H1 (cell line): ENCODE data around the gene EPN2. TPM values are rescaled to one million over a fixed set of nuclear protein-coding genes. Genes with fewer than 3 reads are reported as not detected.

Experiments
- CTCF ChIA-PET: fragments of 300-600 bp; sonication (Branson Sonifier 250); formaldehyde crosslinking; loops from one replicate; lab custom pipeline; 2021; ENCODE audit not compliant: partially characterized antibody; lab: Charles Lee
- POLR2A ChIA-PET: fragments of 300-600 bp; sonication (Branson Sonifier 250); formaldehyde crosslinking; loops from one replicate; lab custom pipeline; 2021; ENCODE audit warnings: inconsistent platforms; ENCODE audit not compliant: partially characterized antibody; lab: Charles Lee
- DNase-seq, 2 experiments: peaks; one replicate each; pipeline versions ENCODE4 v3.0.0 to v3.0.0-alpha.2; 2010 to 2022; ENCODE audit warnings: low spot score in 2 of 2, low read depth in 1 of 2, mixed read lengths in 1 of 2
- FAIRE-seq: peaks from 2 replicates; lab custom pipeline; 2011; peaks lifted over from hg19 to GRCh38; lab: Jason Lieb, UNC
- H2AFZ ChIP-seq: 2 replicates; pipeline ENCODE4 v1.8.1; 2012; ENCODE audit warnings: low read length, inconsistent platforms
- H2AK5ac ChIP-seq: 2 replicates; pipeline ENCODE4 v1.6.1; 2013; ENCODE audit warnings: low read depth, low read length
- H2BK120ac ChIP-seq: replicated peaks from 2 replicates; pipeline ENCODE3; 2013; ENCODE audit warnings: low read depth, low read length, inconsistent platforms
- H2BK12ac ChIP-seq: 2 replicates; pipeline ENCODE4 v1.6.1; 2013; ENCODE audit warnings: low read depth, low read length
- H2BK15ac ChIP-seq: 2 replicates; pipeline ENCODE4 v1.6.1; 2013; ENCODE audit warnings: low read length
- H2BK20ac ChIP-seq: 2 replicates; pipeline ENCODE4 v1.6.1; 2013; ENCODE audit warnings: low read length
- H2BK5ac ChIP-seq: 2 replicates; pipeline ENCODE4 v1.6.1; 2013; ENCODE audit warnings: low read depth, low read length
- H3K14ac ChIP-seq: 2 replicates; pipeline ENCODE4 v1.6.1; 2013; ENCODE audit warnings: inconsistent platforms; ENCODE audit not compliant: insufficient read length
- H3K18ac ChIP-seq: 2 replicates; pipeline ENCODE4 v1.6.1; 2013; ENCODE audit warnings: low read length; ENCODE audit errors: extremely low read depth
- H3K23ac ChIP-seq: 2 replicates; pipeline ENCODE4 v1.6.1; 2013; ENCODE audit warnings: inconsistent platforms; ENCODE audit not compliant: insufficient read length
- H3K23me2 ChIP-seq: 2 replicates; pipeline ENCODE4 v1.6.1; 2013; ENCODE audit warnings: low read depth, low read length
- H3K27ac ChIP-seq: 2 replicates; pipeline ENCODE4 v1.6.1; 2011; ENCODE audit warnings: low read depth, low read length, inconsistent platforms
- H3K27me3 ChIP-seq, 4 experiments: replicated peaks in 1 of 4; 1 replicate in 1 of 4; 2 replicates in 3 of 4; pipeline versions ENCODE4 v1.6.1 to v1.8.1; 2011 to 2013; ENCODE audit warnings: low read length in 3 of 4, mild to moderate bottlenecking in 3 of 4, inconsistent platforms in 2 of 4, mixed read lengths in 2 of 4, moderate library complexity in 1 of 4; ENCODE audit not compliant: control insufficient read depth in 3 of 4, insufficient read depth in 3 of 4; ENCODE audit errors: extremely low read depth in 1 of 4
- H3K36me3 ChIP-seq, 4 experiments: 2 replicates each; pipeline versions ENCODE4 v1.6.1 to v1.8.1; 2011 to 2013; ENCODE audit warnings: mild to moderate bottlenecking in 4 of 4, low read length in 3 of 4, moderate library complexity in 2 of 4, control low read depth in 1 of 4, inconsistent platforms in 1 of 4; ENCODE audit not compliant: insufficient read depth in 4 of 4, control insufficient read depth in 2 of 4
- H3K4ac ChIP-seq: replicated peaks from 2 replicates; pipeline ENCODE3; 2013; ENCODE audit warnings: low read length, low read depth, mixed read lengths, inconsistent platforms; ENCODE audit not compliant: insufficient read length
- H3K4me1 ChIP-seq, 4 experiments: replicated peaks in 1 of 4; 1 replicate in 1 of 4; 2 replicates in 3 of 4; pipeline versions ENCODE4 v1.6.1 to v1.8.1; 2011 to 2013; ENCODE audit warnings: low read length in 3 of 4, inconsistent platforms in 2 of 4, mixed read lengths in 1 of 4; ENCODE audit not compliant: insufficient read depth in 4 of 4, control insufficient read depth in 3 of 4
- H3K4me2 ChIP-seq, 2 experiments: 2 replicates each; pipeline versions ENCODE4 v1.6.1 to v1.8.1; 2011 to 2013; ENCODE audit warnings: low read depth in 2 of 2, low read length in 2 of 2, control low read depth in 1 of 2, inconsistent platforms in 1 of 2, mild to moderate bottlenecking in 1 of 2; ENCODE audit not compliant: insufficient read depth in 1 of 2
- H3K4me3 ChIP-seq, 4 experiments: fragments of 200-600, 300-600 bp in 1 of 4; sonication (generic), shearing (Covaris generic), sonication (Bioruptor Twin) in 1 of 4; 2 replicates each; pipeline versions ENCODE4 v1.5.1 to v1.8.1; 2011 to 2016; ENCODE audit warnings: low read length in 4 of 4, low read depth in 3 of 4, control low read depth in 2 of 4, inconsistent platforms in 2 of 4, mild to moderate bottlenecking in 2 of 4, mixed read lengths in 1 of 4, moderate library complexity in 1 of 4; ENCODE audit not compliant: insufficient read depth in 2 of 4; ENCODE audit errors: extremely low read depth in 1 of 4
- H3K56ac ChIP-seq: replicated peaks from 2 replicates; pipeline ENCODE3; 2013; ENCODE audit warnings: low read depth, mild to moderate bottlenecking, mixed read lengths, low read length, inconsistent platforms; ENCODE audit not compliant: insufficient read length
- H3K79me1 ChIP-seq: 2 replicates; pipeline ENCODE4 v1.6.1; 2013; ENCODE audit warnings: low read depth, low read length, control low read depth
- H3K79me2 ChIP-seq, 2 experiments: 2 replicates each; pipeline versions ENCODE4 v1.6.1 to v1.8.1; 2012 to 2013; ENCODE audit warnings: low read length in 2 of 2, mild to moderate bottlenecking in 2 of 2, inconsistent platforms in 1 of 2; ENCODE audit not compliant: insufficient read depth in 2 of 2, control insufficient read depth in 1 of 2
- H3K9ac ChIP-seq, 4 experiments: replicated peaks in 1 of 4; 1 replicate in 1 of 4; 2 replicates in 3 of 4; pipeline versions ENCODE4 v1.6.1 to v1.8.1; 2011 to 2013; ENCODE audit warnings: low read depth in 3 of 4, low read length in 3 of 4, control low read depth in 2 of 4, mild to moderate bottlenecking in 2 of 4, moderate library complexity in 2 of 4, inconsistent platforms in 1 of 4; ENCODE audit errors: extremely low read depth in 1 of 4
- H3K9me3 ChIP-seq, 2 experiments: 2 replicates each; pipeline versions ENCODE4 v1.6.1 to v1.8.1; 2012 to 2013; ENCODE audit warnings: mild to moderate bottlenecking in 2 of 2, moderate library complexity in 2 of 2, control low read depth in 1 of 2, inconsistent platforms in 1 of 2, low read depth in 1 of 2, low read length in 1 of 2, mixed read lengths in 1 of 2; ENCODE audit not compliant: insufficient read depth in 2 of 2
- H4K20me1 ChIP-seq, 2 experiments: replicated peaks in 1 of 2; 2 replicates each; pipeline versions ENCODE3 to v1.8.1; 2011 to 2013; ENCODE audit warnings: inconsistent platforms in 2 of 2, low read length in 2 of 2, mild to moderate bottlenecking in 1 of 2; ENCODE audit not compliant: insufficient read depth in 2 of 2, control insufficient read depth in 1 of 2
- H4K5ac ChIP-seq: 2 replicates; pipeline ENCODE4 v1.6.1; 2013; ENCODE audit warnings: low read length, low read depth, mixed read lengths, inconsistent platforms; ENCODE audit not compliant: insufficient read length
- H4K8ac ChIP-seq: 2 replicates; pipeline ENCODE4 v1.8.0; 2013; ENCODE audit warnings: mild to moderate bottlenecking, moderate library complexity, low read length, inconsistent platforms; ENCODE audit not compliant: insufficient read depth; ENCODE audit errors: extremely low read depth
- H4K91ac ChIP-seq: replicated peaks from 2 replicates; pipeline ENCODE3; 2013; ENCODE audit warnings: low read length, mixed read lengths, inconsistent platforms; ENCODE audit not compliant: insufficient read length
- CBX5 ChIP-seq: fragments of 300-800, 300-1000 bp; sonication (generic); IDR thresholded peaks from 2 replicates; pipeline ENCODE4 v1.7.1; 2016; ENCODE audit warnings: antibody characterized with exemption, low read length, low read depth
- CTBP2 ChIP-seq: IDR thresholded peaks from 2 replicates; pipeline ENCODE4 v1.7.0; 2011; ENCODE audit warnings: borderline replicate concordance, mild to moderate bottlenecking, moderate library complexity, mixed read lengths, low read length; ENCODE audit not compliant: insufficient read depth, insufficient read length
- CTCF ChIP-seq, 3 experiments: IDR thresholded peaks; 1 replicate in 2 of 3; 2 replicates in 1 of 3; pipeline versions ENCODE4 v1.5.1 to v1.6.1; 2011; ENCODE audit warnings: low read length in 3 of 3, mild to moderate bottlenecking in 3 of 3, inconsistent platforms in 2 of 3, low read depth in 1 of 3, moderate library complexity in 1 of 3; ENCODE audit not compliant: insufficient read depth in 1 of 3; ENCODE audit errors: control extremely low read depth in 1 of 3
- JUN ChIP-seq: IDR thresholded peaks from 2 replicates; pipeline ENCODE4 v1.6.1; 2011; ENCODE audit warnings: low read depth, mild to moderate bottlenecking, improper control_type of control experiment, low read length
- JUND ChIP-seq: IDR thresholded peaks from 2 replicates; pipeline ENCODE4 v1.6.1; 2011; ENCODE audit warnings: mild to moderate bottlenecking, improper control_type of control experiment, low read length
- KDM1A ChIP-seq: fragments of 200-600, 300-600 bp; sonication (generic); IDR thresholded peaks from 2 replicates; pipeline ENCODE4 v1.7.1; 2016; ENCODE audit warnings: mild to moderate bottlenecking, low read length, borderline replicate concordance
- SP4 ChIP-seq: IDR thresholded peaks from 2 replicates; pipeline ENCODE4 v1.6.1; 2012; ENCODE audit warnings: low read length, inconsistent platforms
- whole genome bisulfite sequencing, 2 experiments: shearing (Covaris generic) in 1 of 2; methylation state at CpG; one replicate each; pipeline versions ENCODE4 v1.1.6 to v1.1.7; 2013 to 2015; ENCODE audit warnings: low lambda C conversion rate in 2 of 2, mixed read lengths in 2 of 2, inconsistent platforms in 1 of 2, low coverage in 1 of 2, missing lambda C conversion rate in 1 of 2; ENCODE audit not compliant: insufficient replicate concordance in 2 of 2, insufficient coverage in 1 of 2, insufficient read length in 1 of 2; ENCODE audit errors: extremely low coverage in 1 of 2, missing lambda C conversion rate in 1 of 2; 5-methylcytosine and 5-hydroxymethylcytosine counted together
- polyA plus RNA-seq, 7 experiments: library from polyadenylated mRNA; depleted of rRNA in 3 of 7; stranded (reverse) in 5 of 7; unstranded in 2 of 7; fragments of >200 nt in 5 of 7; fragments of 200-250 nt in 2 of 7; gene quantifications; 1 replicate in 5 of 7; 2 replicates in 1 of 7; 4 replicates in 1 of 7; pipeline versions ENCODE4 v1.2.1 to v1.2.3, GENCODE V29; 2011 to 2013; ENCODE audit warnings: missing spikeins in 2 of 7, mixed read lengths in 2 of 7
- total RNA-seq: library from RNA; stranded (reverse); fragmentation: NEBNext Ultra II Directional; extraction: Animal tissue kit (Norgen Biotek cat#: 25700); gene quantifications from 2 replicates; pipeline ENCODE4 v1.2.1, GENCODE V29; 2021
- TF ChIP-seq, protein P1 (sequence below): IDR thresholded peaks from 2 replicates; pipeline ENCODE4 v1.6.1; 2012; ENCODE audit warnings: low read length, inconsistent platforms

The EPN2 gene
- total and polyA plus RNA-seq, 2 of the 8 experiments (the other 6 are each of a cell fraction or from before 2014, with no cell fraction given) = 28.7 to 55.8 TPM

GRCh38 chr17:19328441-19329061 is 91.4 kb downstream of the EPN2 start:
- POLR2A ChIA-PET = interaction anchor here (0.9 to 1.6 kb wide), 3 partner anchors 8 to 13 kb away, joined by 3 to 5 read pairs (median 4); no protein-coding TSS in a partner anchor
- Histone ChIP-seq H3K14ac (no peak overlapping the region), H4K5ac (no peak overlapping the region), H3K4me1 (peaks cover 0 to 3% (median 0%) of the 10 kb centered on the region in 4 experiments; a peak in 1 of 7 replicates), H2BK5ac (no peak overlapping the region), H4K20me1 (no peaks in the 10 kb centered on the region), H4K8ac (peak overlapping the region; percentile 36; the same call in 1 of the 2 replicates), H3K79me2 (no peaks in the 10 kb centered on the region), H2BK120ac (no peak overlapping the region), H2BK20ac (no peak overlapping the region), H3K18ac (no peak overlapping the region), H3K4me3 (no peak overlapping the region), H3K36me3 (peaks cover 0 to 4% (median 0%) of the 10 kb centered on the region in 4 experiments; a peak in 2 of 8 replicates), H3K9me3 (peaks cover 0 to 6% of the 10 kb centered on the region in 2 experiments; a peak in 1 of 4 replicates), H3K79me1 (no peaks in the 10 kb centered on the region), H2BK12ac (no peak overlapping the region), H3K9ac (no peak overlapping the region), H3K4me2 (no peak overlapping the region), H3K23ac (no peak overlapping the region), H3K56ac (no peak overlapping the region), H2BK15ac (no peak overlapping the region), H3K27ac (no peak overlapping the region), H3K27me3 (no peaks in the 10 kb centered on the region), H2AK5ac (no peak overlapping the region), H3K23me2 (no peaks in the 10 kb centered on the region), H2AFZ (no peak overlapping the region), H4K91ac (no peak overlapping the region), H3K4ac (no peak overlapping the region)
- FAIRE-seq (no peak), DNase-seq (no peak)
- WGBS, 2 experiments = 94% methylated on average over 10 of the region's 10 CpGs; no CpG with 5 or more reads in 1 of the 2 experiments
- CTCF ChIA-PET = interaction anchor here (0.6 to 3.7 kb wide), 7 partner anchors 8 to 482 kb away, joined by 3 to 17 read pairs (median 3); no protein-coding TSS in a partner anchor
- TF ChIP-seq, protein P1, sequence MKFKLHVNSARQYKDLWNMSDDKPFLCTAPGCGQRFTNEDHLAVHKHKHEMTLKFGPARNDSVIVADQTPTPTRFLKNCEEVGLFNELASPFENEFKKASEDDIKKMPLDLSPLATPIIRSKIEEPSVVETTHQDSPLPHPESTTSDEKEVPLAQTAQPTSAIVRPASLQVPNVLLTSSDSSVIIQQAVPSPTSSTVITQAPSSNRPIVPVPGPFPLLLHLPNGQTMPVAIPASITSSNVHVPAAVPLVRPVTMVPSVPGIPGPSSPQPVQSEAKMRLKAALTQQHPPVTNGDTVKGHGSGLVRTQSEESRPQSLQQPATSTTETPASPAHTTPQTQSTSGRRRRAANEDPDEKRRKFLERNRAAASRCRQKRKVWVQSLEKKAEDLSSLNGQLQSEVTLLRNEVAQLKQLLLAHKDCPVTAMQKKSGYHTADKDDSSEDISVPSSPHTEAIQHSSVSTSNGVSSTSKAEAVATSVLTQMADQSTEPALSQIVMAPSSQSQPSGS = no peak
- TF ChIP-seq KDM1A = no peak
- no peak for TF ChIP-seq CBX5
- no peak for TF ChIP-seq SP4
- no peak for TF ChIP-seq CTCF (IDR thresholded peaks at IDR 0.05; ENCODE audit: control extremely low read depth in 1 of 3, insufficient read depth in 1 of 3, low read depth in 1 of 3, low read length in 3 of 3)
- TF ChIP-seq JUND = no peak
- no peak for TF ChIP-seq JUN
- no peak for TF ChIP-seq CTBP2
